ENCODE results near the gene TMEM14A. TPM values are rescaled to one million over a fixed set of nuclear protein-coding genes. Genes with fewer than 3 reads are reported as not detected.
"Not testable (repeated sequence)": the region's sequence is repeated elsewhere in the genome, so short reads cannot be mapped to it uniquely, and the experiment has no call there.

The TMEM14A gene
- total RNA-seq, 2 donors from 2014 or later, result 9.2 to 12.6 TPM

- no peak overlapping the region for H3K9ac ChIP-seq (ENCODE audit: extremely low read depth, low read length, poor library complexity, severe bottlenecking)
- peaks cover 6% of the 10 kb centered on the region for H3K9me3 ChIP-seq (ENCODE audit: control insufficient read depth, low read length)
- H3K36me3 ChIP-seq (ENCODE audit: control insufficient read depth, insufficient read depth, low read length), result no peaks in the 10 kb centered on the region
- Mint-ChIP-seq H3K4me1 (peaks cover 18% of the 10 kb centered on the region), H3K4me3 (no peak overlapping the region), H3K27me3 (ENCODE audit: insufficient read depth) (no peaks in the 10 kb centered on the region), H3K36me3 (ENCODE audit: low read depth) (no peaks in the 10 kb centered on the region), H3K9me3 (no peaks in the 10 kb centered on the region), H3K27ac (no peak overlapping the region)
- 80 to 83% methylated on average over 1 to 4 of the region's 4 CpGs for WGBS, 2 experiments (ENCODE audit: insufficient coverage in 1 of 2, insufficient read length in 1 of 2)
- no peaks in the 10 kb centered on the region for H3K27me3 ChIP-seq (ENCODE audit: control insufficient read depth, insufficient read depth, low read length, poor library complexity, severe bottlenecking)
- peak; percentile 44 for TF ChIP-seq CTCF (conservative IDR thresholded peaks at IDR 0.05)
- peaks cover 2% of the 10 kb centered on the region for H3K4me1 ChIP-seq (ENCODE audit: control insufficient read depth, insufficient read depth, low read length)
- no peak for DNase-seq
- H3K4me3 ChIP-seq (ENCODE audit: low read length), result no peak overlapping the region
- no peak overlapping the region for H3K27ac ChIP-seq (ENCODE audit: low read depth, low read length)
Measured at GRCh38 chr6:52696418-52696817, 25.5 kb downstream of the TMEM14A start.

GRCh38 chr6:52697903-52698302 lies 27.0 kb downstream of the TMEM14A start:
- Histone ChIP-seq H3K27ac (ENCODE audit: low read depth, low read length) (no peak overlapping the region), H3K27me3 (ENCODE audit: control insufficient read depth, insufficient read depth, low read length, poor library complexity, severe bottlenecking) (no peaks in the 10 kb centered on the region), H3K36me3 (ENCODE audit: control insufficient read depth, insufficient read depth, low read length) (no peaks in the 10 kb centered on the region), H3K9ac (ENCODE audit: extremely low read depth, low read length, poor library complexity, severe bottlenecking) (no peak overlapping the region), H3K9me3 (ENCODE audit: control insufficient read depth, low read length) (peaks cover 6% of the 10 kb centered on the region), H3K4me1 (ENCODE audit: control insufficient read depth, insufficient read depth, low read length) (no peaks in the 10 kb centered on the region), H3K4me3 (ENCODE audit: low read length) (no peak overlapping the region)
- H3K4me1 Mint-ChIP-seq, result peaks cover 11% of the 10 kb centered on the region
- no peaks in the 10 kb centered on the region for H3K9me3 Mint-ChIP-seq
- peak; percentile 53 for TF ChIP-seq CTCF (conservative IDR thresholded peaks at IDR 0.05)
- WGBS, 2 experiments (ENCODE audit: insufficient coverage in 1 of 2, insufficient read length in 1 of 2), result 94% methylated on average over 2 of the region's 2 CpGs; no CpG with 5 or more reads in 1 of the 2 experiments
- H3K27ac Mint-ChIP-seq, result no peak overlapping the region
- H3K4me3 Mint-ChIP-seq, result no peak overlapping the region
- H3K27me3 Mint-ChIP-seq (ENCODE audit: insufficient read depth), result no peaks in the 10 kb centered on the region
- DNase-seq, result no peak
- no peaks in the 10 kb centered on the region for H3K36me3 Mint-ChIP-seq (ENCODE audit: low read depth)

DNA sequence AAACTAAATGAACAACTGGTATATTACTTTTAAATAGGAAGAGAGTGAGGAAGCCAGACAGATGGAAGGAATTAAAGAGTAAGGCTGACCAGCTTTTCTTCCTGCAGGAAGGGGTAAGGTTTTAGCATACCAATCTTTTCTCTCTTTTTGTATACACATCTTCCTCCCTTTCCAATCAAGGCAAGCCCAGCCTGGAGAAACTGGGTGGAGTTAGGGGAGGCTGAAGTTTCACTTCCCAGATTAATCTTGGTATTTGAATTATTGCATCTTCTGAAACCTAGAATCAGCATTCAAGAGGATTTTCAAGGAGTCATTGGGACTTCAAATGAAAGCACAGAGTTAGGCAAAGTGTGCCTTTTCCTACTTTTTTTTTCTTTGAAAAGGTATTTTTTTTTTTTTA lies 33.1 kb downstream of the TMEM14A start:
- no peaks in the 10 kb centered on the region for H3K4me1 ChIP-seq (ENCODE audit: control insufficient read depth, insufficient read depth, low read length)
- DNase-seq, result no peak
- no peak overlapping the region for H3K27ac ChIP-seq (ENCODE audit: low read depth, low read length)
- H3K27ac Mint-ChIP-seq, result no peak overlapping the region
- TF ChIP-seq CTCF (conservative IDR thresholded peaks at IDR 0.05), result no peak
- H3K9me3 ChIP-seq (ENCODE audit: control insufficient read depth, low read length), result peaks cover 20% of the 10 kb centered on the region
- no peaks in the 10 kb centered on the region for H3K36me3 Mint-ChIP-seq (ENCODE audit: low read depth)
- H3K4me3 ChIP-seq (ENCODE audit: low read length), result no peak overlapping the region
- H3K27me3 Mint-ChIP-seq (ENCODE audit: insufficient read depth), result peaks cover 1% of the 10 kb centered on the region
- H3K9ac ChIP-seq (ENCODE audit: extremely low read depth, low read length, poor library complexity, severe bottlenecking), result no peak overlapping the region
- H3K27me3 ChIP-seq (ENCODE audit: control insufficient read depth, insufficient read depth, low read length, poor library complexity, severe bottlenecking), result no peaks in the 10 kb centered on the region
- H3K4me1 Mint-ChIP-seq, result no peaks in the 10 kb centered on the region
- no peaks in the 10 kb centered on the region for H3K36me3 ChIP-seq (ENCODE audit: control insufficient read depth, insufficient read depth, low read length)
- H3K4me3 Mint-ChIP-seq, result no peak overlapping the region
- H3K9me3 Mint-ChIP-seq, result peaks cover 16% of the 10 kb centered on the region

GRCh38 chr6:52704781-52705502 lies 34.0 kb downstream of the TMEM14A start:
- H3K4me3 Mint-ChIP-seq; H3K4me3 ChIP-seq (ENCODE audit: low read length); H3K36me3 ChIP-seq (ENCODE audit: control insufficient read depth, insufficient read depth, low read length); H3K9ac ChIP-seq (ENCODE audit: extremely low read depth, low read length, poor library complexity, severe bottlenecking); H3K27me3 ChIP-seq (ENCODE audit: control insufficient read depth, insufficient read depth, low read length, poor library complexity, severe bottlenecking); H3K4me1 ChIP-seq (ENCODE audit: control insufficient read depth, insufficient read depth, low read length); H3K36me3 Mint-ChIP-seq (ENCODE audit: low read depth); DNase-seq; H3K4me1 Mint-ChIP-seq; H3K27ac Mint-ChIP-seq; H3K27ac ChIP-seq (ENCODE audit: low read depth, low read length); H3K27me3 Mint-ChIP-seq (ENCODE audit: insufficient read depth): not testable (repeated sequence)
- peaks cover 16% of the 10 kb centered on the region for H3K9me3 Mint-ChIP-seq
- peaks cover 20% of the 10 kb centered on the region for H3K9me3 ChIP-seq (ENCODE audit: control insufficient read depth, low read length)
- 92 to 94% methylated on average over 4 to 6 of the region's 6 CpGs for WGBS, 2 experiments (ENCODE audit: insufficient coverage in 1 of 2, insufficient read length in 1 of 2)

All from endodermal cell (in vitro differentiated cells).